ENCODE data around the gene NMUR1.

The NMUR1 gene

GRCh38 chr2:231552752-231553151 lies 22.5 kb upstream of the NMUR1 start:
- DNase-seq (ENCODE audit: low spot score) = no peak

- DNase-seq (ENCODE audit: low spot score) = no peak
Observed at GRCh38 chr2:231549446-231550239, 19.4 kb upstream of the NMUR1 start.

GRCh38 chr2:231548752-231549151 lies 18.5 kb upstream of the NMUR1 start:
- DNase-seq (ENCODE audit: low spot score) = no peak

- no peak for DNase-seq (ENCODE audit: low spot score)
Observed at GRCh38 chr2:231547315-231548110, 17.3 kb upstream of the NMUR1 start.

GRCh38 chr2:231546014-231546715 lies 15.9 kb upstream of the NMUR1 start:
- DNase-seq (ENCODE audit: low spot score) = no peak

GRCh38 chr2:231545105-231545902 lies 15.1 kb upstream of the NMUR1 start:
- no peak for DNase-seq (ENCODE audit: low spot score)

- no peak for DNase-seq (ENCODE audit: low spot score)
Observed at GRCh38 chr2:231542136-231542535, 11.9 kb upstream of the NMUR1 start.

- no peak for DNase-seq (ENCODE audit: low spot score)
Observed at GRCh38 chr2:231541645-231542044, 11.4 kb upstream of the NMUR1 start.

GRCh38 chr2:231539991-231540390 lies 9.7 kb upstream of the NMUR1 start:
- no peak for DNase-seq (ENCODE audit: low spot score)

GRCh38 chr2:231535961-231536360 lies 5.7 kb upstream of the NMUR1 start:
- no peak for DNase-seq (ENCODE audit: low spot score)

- no peak for DNase-seq (ENCODE audit: low spot score)
Observed at GRCh38 chr2:231533777-231534125, 3.5 kb upstream of the NMUR1 start.

- DNase-seq (ENCODE audit: low spot score) = no peak
Observed at GRCh38 chr2:231533086-231533776, 3.0 kb upstream of the NMUR1 start.

GRCh38 chr2:231532756-231533035 lies 2.5 kb upstream of the NMUR1 start:
- DNase-seq (ENCODE audit: low spot score) = no peak

- DNase-seq (ENCODE audit: low spot score) = no peak
Observed at GRCh38 chr2:231531883-231532755, 1.9 kb upstream of the NMUR1 start.

GRCh38 chr2:231531466-231531865 lies 1.2 kb upstream of the NMUR1 start:
- DNase-seq (ENCODE audit: low spot score) = no peak

GRCh38 chr2:231528636-231529030 lies 1.6 kb downstream of the NMUR1 start:
- no peak for DNase-seq (ENCODE audit: low spot score)

GRCh38 chr2:231527955-231528635 lies 2.1 kb downstream of the NMUR1 start:
- no peak for DNase-seq (ENCODE audit: low spot score)

- no peak for DNase-seq (ENCODE audit: low spot score)
Observed at GRCh38 chr2:231527091-231527395, 3.2 kb downstream of the NMUR1 start.

GRCh38 chr2:231526341-231527090 lies 3.7 kb downstream of the NMUR1 start:
- no peak for DNase-seq (ENCODE audit: low spot score)
